G401.6 (cell line): ENCODE results near the gene ZNF592.
"Not testable (repeated sequence)": the region's sequence is repeated elsewhere in the genome, so short reads cannot be mapped to it uniquely, and the experiment has no call there.

ENCODE experiments used
- FAIRE-seq: peaks from 2 replicates; lab custom pipeline; 2012; peaks lifted over from hg19 to GRCh38; lab: Jason Lieb, UNC

ZNF592 gene

GRCh38 chr15:84749111-84749991, 959 bp downstream of the ZNF592 start:
- no peak for FAIRE-seq

GRCh38 chr15:84750583-84751092, 2.2 kb downstream of the ZNF592 start:
- no peak for FAIRE-seq

DNA sequence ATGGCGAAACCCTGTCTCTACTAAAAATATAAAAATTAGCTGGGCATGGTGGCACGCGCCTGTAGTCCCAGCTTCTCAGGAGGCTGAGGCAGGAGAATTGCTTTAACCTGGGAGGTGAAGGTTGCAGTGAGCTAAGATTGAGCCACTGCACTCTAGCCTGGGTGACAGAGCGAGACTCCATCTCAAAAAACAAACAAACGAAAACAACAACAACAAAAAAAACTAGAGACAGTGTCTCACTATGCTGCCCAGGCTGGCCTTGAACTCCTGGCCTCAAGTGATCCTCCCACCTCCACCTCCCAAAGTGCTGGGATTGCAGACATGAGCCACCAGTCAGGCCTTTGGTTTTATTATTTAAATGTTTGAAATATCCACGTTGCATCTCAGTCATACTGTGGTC, 3.3 kb downstream of the ZNF592 start:
- not testable (repeated sequence) for FAIRE-seq

DNA sequence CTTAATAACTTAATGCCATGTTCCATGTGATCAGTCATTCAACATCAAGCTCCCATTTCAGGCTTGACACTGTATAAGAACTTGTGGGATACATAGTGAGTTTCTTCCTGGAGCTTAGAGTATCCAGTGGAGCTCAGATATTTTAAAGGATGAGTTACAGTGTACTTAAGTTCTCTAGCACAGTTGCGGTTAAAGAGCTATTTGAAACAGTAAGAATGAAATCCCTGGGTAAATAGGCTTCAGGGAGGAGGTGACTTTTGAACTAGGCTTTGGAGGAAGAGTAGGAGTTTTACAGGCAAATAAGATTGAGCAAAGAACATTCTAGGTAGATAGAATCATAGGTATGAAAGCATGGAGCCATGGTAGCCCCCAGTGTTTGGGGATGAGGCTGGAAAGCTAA, 3.8 kb downstream of the ZNF592 start:
- FAIRE-seq, result no peak

- FAIRE-seq, result no peak
Measured at GRCh38 chr15:84752700-84753099, 4.3 kb downstream of the ZNF592 start.

GRCh38 chr15:84754889-84755288, 6.5 kb downstream of the ZNF592 start:
- not testable (repeated sequence) for FAIRE-seq

- no peak for FAIRE-seq
Measured at GRCh38 chr15:84755736-84756527, 7.5 kb downstream of the ZNF592 start.

GRCh38 chr15:84759018-84759417, 10.6 kb downstream of the ZNF592 start:
- FAIRE-seq, result no peak

GRCh38 chr15:84760219-84760618, 11.8 kb downstream of the ZNF592 start:
- FAIRE-seq, result no peak

DNA sequence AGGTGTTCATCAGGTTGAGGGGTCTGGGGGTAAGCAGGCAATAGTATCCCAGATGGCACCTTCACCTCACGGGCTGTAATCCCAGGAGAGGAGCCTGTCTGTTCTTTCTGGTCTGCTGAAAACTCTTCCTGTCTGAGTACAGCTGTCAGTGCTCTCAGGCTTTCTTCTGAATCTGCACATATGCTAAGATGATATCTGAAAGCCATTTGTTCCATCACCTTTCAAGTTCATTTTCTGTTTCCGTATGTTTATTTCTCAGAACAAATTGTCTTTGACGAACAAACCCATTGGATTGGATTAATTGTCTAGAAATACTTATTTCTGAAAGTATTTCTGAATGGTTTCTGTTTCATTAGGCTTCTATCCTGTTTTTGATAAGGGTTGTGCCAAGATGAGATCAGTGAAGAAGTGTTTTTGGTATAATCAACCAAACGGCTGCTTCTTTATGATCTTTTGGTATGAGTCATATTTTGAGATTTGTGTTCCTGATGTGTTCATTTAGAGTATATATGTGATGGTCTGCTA, 13.3 kb downstream of the ZNF592 start:
- FAIRE-seq, result no peak

DNA sequence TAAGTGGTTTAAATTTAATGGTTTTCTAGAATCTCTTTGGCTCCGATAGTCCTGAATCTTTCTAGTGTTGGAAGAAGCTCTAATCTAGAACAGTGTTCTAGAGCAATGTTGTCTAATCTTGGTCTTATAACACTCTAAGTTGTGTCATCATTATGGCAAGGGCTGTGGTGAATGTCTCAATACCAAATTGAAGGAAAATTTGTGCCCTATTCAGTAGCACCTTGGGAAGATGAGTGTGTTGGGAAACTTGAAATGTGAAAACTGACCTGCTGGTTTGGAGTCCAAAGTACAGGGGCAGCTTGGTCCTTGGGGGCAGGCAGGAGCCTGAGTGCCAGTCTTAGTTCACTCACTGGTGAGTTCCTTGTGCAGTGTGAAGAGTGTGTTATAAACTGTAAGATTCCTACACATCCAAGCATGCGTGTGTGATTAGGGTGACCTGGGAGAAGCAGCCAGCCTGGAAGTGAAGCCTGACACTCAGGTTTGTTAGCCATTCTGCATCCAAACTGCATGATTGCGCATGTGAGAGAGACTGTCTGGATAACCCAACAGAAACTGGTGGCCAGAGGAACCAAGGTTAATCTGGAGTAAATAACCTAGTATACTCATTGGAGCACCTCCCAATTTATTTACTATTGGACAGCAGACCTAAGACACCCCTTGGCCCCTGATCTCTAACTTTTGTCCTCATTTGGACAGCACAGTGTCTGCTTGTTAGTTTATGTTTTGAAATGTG, 14.6 kb downstream of the ZNF592 start:
- no peak for FAIRE-seq

DNA sequence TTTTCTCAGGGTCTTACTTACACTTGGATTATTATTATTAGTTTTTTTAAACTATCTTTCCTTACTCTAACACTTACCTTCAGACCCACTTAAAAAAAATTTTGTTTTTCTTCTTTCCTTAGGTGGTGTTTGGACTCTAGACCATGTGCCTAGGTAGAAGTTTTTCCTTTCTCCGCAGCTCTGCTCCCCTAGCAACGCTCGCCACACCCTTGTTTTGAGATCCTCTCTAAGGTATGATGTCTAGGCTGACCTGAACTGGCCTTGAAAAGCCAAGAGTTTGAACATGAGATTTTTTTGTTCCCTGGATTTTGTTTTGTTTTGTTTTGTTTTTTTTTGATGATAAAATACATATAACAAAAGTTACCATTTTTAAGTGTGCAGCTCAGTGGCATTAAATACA, 16.2 kb downstream of the ZNF592 start:
- FAIRE-seq, result no peak

- FAIRE-seq, result no peak
Measured at GRCh38 chr15:84764989-84765388, 16.6 kb downstream of the ZNF592 start.

DNA sequence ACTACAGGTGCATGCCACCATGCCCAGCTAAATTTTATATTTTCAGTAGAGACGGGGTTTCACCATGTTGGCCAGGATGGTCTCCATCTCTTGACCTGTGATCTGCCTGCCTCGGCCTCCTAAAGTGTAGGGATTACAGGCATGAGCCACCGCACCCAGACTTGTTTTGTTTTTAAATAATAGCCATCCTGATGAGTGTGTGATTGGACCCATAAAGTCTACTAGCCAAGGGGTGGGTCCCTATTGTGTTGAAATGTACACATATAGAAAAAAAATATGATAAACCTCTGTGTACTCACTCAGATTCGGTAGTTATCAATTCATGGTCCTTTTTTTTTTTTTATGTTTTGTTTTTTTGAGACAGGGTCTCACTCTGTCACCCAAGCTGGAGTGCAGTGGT, 17.3 kb downstream of the ZNF592 start:
- FAIRE-seq, result no peak

GRCh38 chr15:84766461-84767035, 18.2 kb downstream of the ZNF592 start:
- FAIRE-seq, result no peak

DNA sequence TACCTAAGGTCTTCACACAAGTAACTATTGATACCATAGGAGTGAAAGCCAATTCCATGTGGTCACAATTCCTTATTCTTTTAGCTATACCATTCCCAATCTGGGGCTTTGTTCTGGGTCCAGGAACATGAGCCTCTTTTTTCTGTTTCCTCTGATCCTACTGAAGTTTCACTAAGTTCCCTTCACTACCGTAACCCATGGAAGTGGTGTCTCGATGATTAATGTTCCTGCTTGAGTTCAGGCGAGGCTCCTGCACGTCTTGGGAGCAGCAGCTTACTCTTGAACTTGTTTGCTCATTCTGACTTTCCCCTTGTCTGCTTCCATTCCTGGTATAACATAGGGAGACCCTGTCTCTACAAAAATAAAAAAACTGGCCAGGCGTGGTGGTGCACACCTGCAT, 23.6 kb downstream of the ZNF592 start:
- FAIRE-seq, result no peak

GRCh38 chr15:84772467-84772866, 24.1 kb downstream of the ZNF592 start:
- no peak for FAIRE-seq

DNA sequence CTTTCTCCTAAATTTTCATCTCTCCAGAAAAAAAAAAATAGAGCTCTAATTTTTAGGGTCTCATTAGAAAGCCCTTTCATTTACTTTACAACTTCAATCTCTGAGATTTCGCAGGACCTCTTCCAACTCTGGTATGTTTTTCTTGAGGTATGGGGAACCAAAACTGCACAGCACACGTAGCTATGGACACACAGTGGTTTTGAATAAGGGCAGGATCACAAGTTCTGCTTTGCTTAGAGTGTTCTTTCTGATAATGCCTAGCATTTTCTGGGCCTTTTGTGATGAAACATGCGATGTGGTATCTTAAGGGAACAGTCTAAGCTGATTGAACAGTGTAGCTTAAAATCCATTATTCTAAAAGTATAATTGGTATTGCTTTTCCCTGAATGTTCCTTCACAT, 25.3 kb downstream of the ZNF592 start:
- no peak for FAIRE-seq

- FAIRE-seq, result no peak
Measured at GRCh38 chr15:84775867-84776449, 27.6 kb downstream of the ZNF592 start.

DNA sequence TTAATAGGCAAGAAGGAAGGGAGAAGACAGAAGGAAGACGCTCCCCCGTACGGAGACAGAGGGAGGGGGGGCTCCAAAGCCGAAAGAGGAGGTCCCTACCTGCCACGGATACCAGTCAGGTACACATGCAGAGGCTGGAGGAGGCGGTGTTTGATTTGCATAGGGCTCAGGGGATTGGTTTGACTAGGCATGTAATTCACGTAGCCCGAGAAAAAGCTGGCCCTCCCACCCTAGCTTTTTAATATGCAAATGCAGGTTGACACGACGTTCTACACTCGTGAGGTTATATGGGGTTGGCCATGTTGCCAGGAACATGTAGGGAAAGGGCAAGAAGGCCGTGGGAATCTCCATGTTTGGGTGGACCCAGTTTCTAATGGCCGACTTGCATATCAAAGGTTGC, 29.8 kb downstream of the ZNF592 start:
- FAIRE-seq, result no peak

- no peak for FAIRE-seq
Measured at GRCh38 chr15:84780492-84780891, 32.1 kb downstream of the ZNF592 start.

GRCh38 chr15:84781495-84781894, 33.1 kb downstream of the ZNF592 start:
- no peak for FAIRE-seq
